Keratinocyte (primary cell): ENCODE results near the gene ANKAR. TPM values are rescaled to one million over a fixed set of nuclear protein-coding genes. Genes with fewer than 3 reads are reported as not detected.

Experiments used
- DNase-seq: peaks from one replicate; pipeline ENCODE4 v3.0.0-alpha.2; 2011; ENCODE audit warnings: low read depth, missing footprints, low spot score
- FAIRE-seq: peaks from 2 replicates; lab custom pipeline; 2011; peaks lifted over from hg19 to GRCh38; lab: Jason Lieb, UNC
- H2AFZ ChIP-seq: 2 replicates; pipeline ENCODE4 v1.6.0; 2012; ENCODE audit warnings: low read length, control low read depth, inconsistent platforms; ENCODE audit not compliant: control insufficient read depth
- H3K27ac ChIP-seq: 2 replicates; pipeline ENCODE4 v1.5.1; 2011; ENCODE audit warnings: low read length; ENCODE audit not compliant: control insufficient read depth, insufficient read depth
- H3K27me3 ChIP-seq: 3 replicates; pipeline ENCODE4 v1.6.0; 2011; ENCODE audit warnings: low read length; ENCODE audit not compliant: control insufficient read depth, insufficient read depth; ENCODE audit errors: extremely low read depth
- H3K36me3 ChIP-seq, 2 experiments: 2 replicates in 1 of 2; 3 replicates in 1 of 2; pipeline ENCODE4 v1.5.1; 2011; ENCODE audit warnings: low read length in 2 of 2, mild to moderate bottlenecking in 1 of 2; ENCODE audit not compliant: control insufficient read depth in 2 of 2, insufficient read depth in 2 of 2; ENCODE audit errors: extremely low read depth in 1 of 2
- H3K4me1 ChIP-seq: 3 replicates; pipeline ENCODE4 v1.5.1; 2011; ENCODE audit warnings: low read length; ENCODE audit not compliant: control insufficient read depth, insufficient read depth; ENCODE audit errors: extremely low read depth
- H3K4me2 ChIP-seq: 3 replicates; pipeline ENCODE4 v1.6.0; 2011; ENCODE audit warnings: low read depth, low read length; ENCODE audit not compliant: control insufficient read depth, insufficient read depth; ENCODE audit errors: extremely low read depth
- H3K4me3 ChIP-seq, 3 experiments: fragments of 200-600 bp in 1 of 3; sonication (generic) in 1 of 3; 2 replicates in 2 of 3; 3 replicates in 1 of 3; pipeline ENCODE4 v1.5.1; 2011 to 2016; ENCODE audit warnings: low read length in 3 of 3, mild to moderate bottlenecking in 3 of 3, control low read depth in 2 of 3, inconsistent platforms in 1 of 3, low read depth in 1 of 3, mixed read lengths in 1 of 3, mixed run types in 1 of 3, moderate library complexity in 1 of 3; ENCODE audit not compliant: control insufficient read depth in 2 of 3, insufficient read depth in 2 of 3; ENCODE audit errors: extremely low read depth in 1 of 3
- H3K79me2 ChIP-seq: 2 replicates; pipeline ENCODE4 v1.6.0; 2012; ENCODE audit warnings: low read length; ENCODE audit not compliant: control insufficient read depth, insufficient read depth
- H3K9ac ChIP-seq: 3 replicates; pipeline ENCODE4 v1.6.0; 2011; ENCODE audit warnings: low read length; ENCODE audit not compliant: control insufficient read depth, insufficient read depth; ENCODE audit errors: extremely low read depth
- H3K9me1 ChIP-seq: 3 replicates; pipeline ENCODE4 v1.6.0; 2011; ENCODE audit warnings: low read length; ENCODE audit not compliant: control insufficient read depth, insufficient read depth; ENCODE audit errors: extremely low read depth
- H3K9me3 ChIP-seq: 2 replicates; pipeline ENCODE4 v1.5.1; 2012; ENCODE audit warnings: low read depth, low read length; ENCODE audit not compliant: control insufficient read depth
- H4K20me1 ChIP-seq: 3 replicates; pipeline ENCODE4 v1.6.0; 2011; ENCODE audit warnings: low read length; ENCODE audit not compliant: control insufficient read depth, insufficient read depth; ENCODE audit errors: extremely low read depth
- EZH2 ChIP-seq: IDR thresholded peaks from one replicate; pipeline ENCODE4 v1.6.1; 2012; ENCODE audit warnings: inconsistent platforms, mild to moderate bottlenecking, low read length, moderate library complexity
- dilution Hi-C: fragments of 300-500 bp; cut with MboI; formaldehyde crosslinking; loops from one replicate; pipeline ENCODE4 v1.7.0; 2020; ENCODE audit warnings: low sequenced_read_pairs; ENCODE audit not compliant: extremely low pct_ligation_motif_present
- polyA plus RNA-seq, 5 experiments: library from polyadenylated mRNA; depleted of rRNA in 3 of 5; stranded (reverse) in 3 of 5; stranded (forward) in 1 of 5; unstranded in 1 of 5; fragments of >200 nt; gene quantifications; 1 replicate in 1 of 5; 2 replicates in 3 of 5; 3 replicates in 1 of 5; pipeline versions ENCODE4 v1.2.1 to v1.2.3, GENCODE V29; 2011 to 2012; ENCODE audit warnings: missing spikeins in 2 of 5, low read depth in 1 of 5, low replicate concordance in 1 of 5
- TF ChIP-seq, protein P1 (sequence below), 3 experiments: IDR thresholded peaks in 1 of 3; conservative IDR thresholded peaks in 1 of 3; optimal IDR thresholded peaks in 1 of 3; 2 replicates in 2 of 3; 3 replicates in 1 of 3; pipeline versions ENCODE3 to v1.5.1; 2011; ENCODE audit warnings: low read length in 3 of 3, mild to moderate bottlenecking in 3 of 3, moderate library complexity in 2 of 3, control low read depth in 1 of 3, inconsistent platforms in 1 of 3; ENCODE audit not compliant: insufficient read depth in 2 of 3; ENCODE audit errors: extremely low read depth in 1 of 3

ANKAR gene
- polyA plus RNA-seq, 1 donor (not counting 4 experiments of a cell fraction or from before 2014, with no cell fraction given): 1.6 TPM

DNA sequence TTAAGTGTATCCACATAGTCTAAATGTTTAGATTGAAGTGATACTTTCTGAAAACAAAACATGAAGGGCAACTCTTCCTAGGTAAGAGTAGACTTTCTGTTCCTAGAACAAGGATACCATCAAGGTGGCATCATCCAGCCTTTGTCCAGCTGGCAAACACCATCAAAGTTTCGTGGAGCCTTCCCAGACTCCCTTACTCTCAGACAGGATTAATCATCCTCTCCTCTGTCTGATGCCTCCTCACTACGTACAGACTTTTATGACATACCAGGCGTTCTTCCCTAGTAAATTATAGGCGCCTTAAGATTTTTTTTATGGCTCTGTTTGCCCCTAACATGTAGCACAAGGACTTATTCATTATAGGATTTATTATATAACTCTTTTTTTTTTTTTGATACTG lies 42.6 kb upstream of the ANKAR start:
- no peaks in the 10 kb centered on the region for H3K4me1 ChIP-seq
- TF ChIP-seq, protein P1, sequence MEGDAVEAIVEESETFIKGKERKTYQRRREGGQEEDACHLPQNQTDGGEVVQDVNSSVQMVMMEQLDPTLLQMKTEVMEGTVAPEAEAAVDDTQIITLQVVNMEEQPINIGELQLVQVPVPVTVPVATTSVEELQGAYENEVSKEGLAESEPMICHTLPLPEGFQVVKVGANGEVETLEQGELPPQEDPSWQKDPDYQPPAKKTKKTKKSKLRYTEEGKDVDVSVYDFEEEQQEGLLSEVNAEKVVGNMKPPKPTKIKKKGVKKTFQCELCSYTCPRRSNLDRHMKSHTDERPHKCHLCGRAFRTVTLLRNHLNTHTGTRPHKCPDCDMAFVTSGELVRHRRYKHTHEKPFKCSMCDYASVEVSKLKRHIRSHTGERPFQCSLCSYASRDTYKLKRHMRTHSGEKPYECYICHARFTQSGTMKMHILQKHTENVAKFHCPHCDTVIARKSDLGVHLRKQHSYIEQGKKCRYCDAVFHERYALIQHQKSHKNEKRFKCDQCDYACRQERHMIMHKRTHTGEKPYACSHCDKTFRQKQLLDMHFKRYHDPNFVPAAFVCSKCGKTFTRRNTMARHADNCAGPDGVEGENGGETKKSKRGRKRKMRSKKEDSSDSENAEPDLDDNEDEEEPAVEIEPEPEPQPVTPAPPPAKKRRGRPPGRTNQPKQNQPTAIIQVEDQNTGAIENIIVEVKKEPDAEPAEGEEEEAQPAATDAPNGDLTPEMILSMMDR (optimal IDR thresholded peaks at IDR 0.05 in 1 of 3, IDR thresholded peaks at IDR 0.05 in 1 of 3, conservative IDR thresholded peaks at IDR 0.05 in 1 of 3; ENCODE audit: extremely low read depth in 1 of 3, insufficient read depth in 2 of 3, low read length in 3 of 3): no peak
- no peak for TF ChIP-seq EZH2
- no peak overlapping the region for H2AFZ ChIP-seq
- no peaks in the 10 kb centered on the region for H4K20me1 ChIP-seq
- H3K9me1 ChIP-seq: no peaks in the 10 kb centered on the region
- dilution Hi-C loops: loop anchor here (25.0 kb wide), 1 partner anchor 170 kb away; no protein-coding TSS in a partner anchor
- H3K9ac ChIP-seq: no peak overlapping the region
- DNase-seq: no peak
- no peak overlapping the region for H3K27ac ChIP-seq
- H3K36me3 ChIP-seq: no peaks in the 10 kb centered on the region
- H3K9me3 ChIP-seq: no peaks in the 10 kb centered on the region
- no peaks in the 10 kb centered on the region for H3K79me2 ChIP-seq
- no peak for FAIRE-seq
- H3K27me3 ChIP-seq: no peaks in the 10 kb centered on the region
- H3K4me2 ChIP-seq: no peak overlapping the region
- no peak overlapping the region for H3K4me3 ChIP-seq

DNA sequence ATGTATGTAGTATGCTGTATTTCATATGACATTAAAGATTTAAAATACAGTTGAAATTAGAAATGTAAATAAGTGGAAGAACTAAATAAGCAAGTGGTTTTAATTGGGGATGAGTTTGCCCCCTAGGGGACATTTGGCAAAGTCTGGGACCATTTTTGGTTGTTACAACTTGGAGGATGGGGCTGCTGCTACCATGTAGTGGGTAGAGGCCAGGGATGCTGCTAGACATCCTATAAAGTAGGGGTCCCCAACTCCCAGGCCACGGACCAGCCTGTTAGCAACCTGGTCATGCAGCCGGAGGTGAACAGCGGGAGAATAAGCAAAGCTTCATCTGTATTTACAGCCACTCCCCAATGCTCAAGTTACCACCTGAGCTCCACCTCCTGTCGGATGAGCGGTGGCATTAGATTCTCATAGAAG lies 41.1 kb upstream of the ANKAR start:
- dilution Hi-C loops: loop anchor here (25.0 kb wide), 1 partner anchor 171 kb away; no protein-coding TSS in a partner anchor
- Histone ChIP-seq H4K20me1 (no peaks in the 10 kb centered on the region), H3K79me2 (no peaks in the 10 kb centered on the region), H3K9me3 (no peaks in the 10 kb centered on the region), H3K4me3 (no peak overlapping the region), H3K27ac (no peak overlapping the region), H2AFZ (no peak overlapping the region), H3K4me1 (no peaks in the 10 kb centered on the region), H3K9ac (no peak overlapping the region), H3K9me1 (no peaks in the 10 kb centered on the region), H3K4me2 (no peak overlapping the region), H3K36me3 (no peaks in the 10 kb centered on the region), H3K27me3 (no peaks in the 10 kb centered on the region)
- DNase-seq (no peak), FAIRE-seq (no peak)
- TF ChIP-seq, protein P1 (optimal IDR thresholded peaks at IDR 0.05 in 1 of 3, IDR thresholded peaks at IDR 0.05 in 1 of 3, conservative IDR thresholded peaks at IDR 0.05 in 1 of 3; ENCODE audit: extremely low read depth in 1 of 3, insufficient read depth in 2 of 3, low read length in 3 of 3): peak; percentile 38 to 46 (median 43)
- no peak for TF ChIP-seq EZH2
